NCI-H2081 treated with DMSO at 0.1 percent for 48 hours (cell line): ENCODE data around the gene CCDC33.
A peak's percentile ranks its signal among the peaks of the same experiment; 100 is the strongest.

Source experiments
- DNase-seq: peaks from one replicate; lab custom pipeline; 2025; lab: John Stamatoyannopoulos, UW

CCDC33 gene

DNA sequence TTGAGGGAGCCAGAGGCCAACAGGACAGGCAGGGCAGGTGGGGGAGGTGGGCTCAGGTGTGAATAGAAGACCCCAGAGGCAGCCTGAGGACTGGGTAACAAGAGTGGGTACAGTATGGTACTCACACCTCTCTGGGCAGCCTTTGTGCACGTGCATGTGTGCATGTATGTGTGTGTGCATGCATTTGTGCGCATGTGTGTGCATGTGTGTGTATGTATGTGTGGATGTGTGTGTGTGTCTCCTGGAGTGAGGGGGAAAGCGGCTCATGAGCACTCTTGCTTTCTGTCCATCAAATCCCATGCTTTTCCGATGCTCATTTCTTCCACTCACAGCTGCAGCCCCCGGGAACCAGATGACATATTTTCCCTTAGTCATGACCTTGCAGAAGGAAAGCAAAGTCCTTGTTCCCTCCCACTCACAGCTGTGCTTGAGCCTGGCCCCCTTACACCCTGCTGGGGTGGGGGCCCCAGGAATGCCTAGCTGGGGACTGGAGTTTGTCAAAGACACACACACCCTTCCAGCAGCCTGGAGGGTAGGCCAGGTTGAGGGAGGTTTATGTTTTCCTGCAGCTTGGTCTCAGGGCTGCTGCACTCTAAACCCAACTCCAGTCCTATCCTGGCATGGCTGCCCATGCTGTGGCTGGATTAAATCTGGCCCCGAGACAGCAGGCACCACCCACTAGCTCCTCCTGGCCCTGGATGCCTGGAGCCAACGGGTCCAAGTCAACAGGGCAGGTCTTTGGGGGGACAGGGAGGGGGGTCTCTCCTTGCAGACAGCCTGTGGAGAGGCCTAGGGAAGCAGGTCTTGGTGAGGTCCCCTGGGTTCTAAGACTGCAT, 22.5 kb downstream of the CCDC33 start:
- DNase-seq: no peak

DNA sequence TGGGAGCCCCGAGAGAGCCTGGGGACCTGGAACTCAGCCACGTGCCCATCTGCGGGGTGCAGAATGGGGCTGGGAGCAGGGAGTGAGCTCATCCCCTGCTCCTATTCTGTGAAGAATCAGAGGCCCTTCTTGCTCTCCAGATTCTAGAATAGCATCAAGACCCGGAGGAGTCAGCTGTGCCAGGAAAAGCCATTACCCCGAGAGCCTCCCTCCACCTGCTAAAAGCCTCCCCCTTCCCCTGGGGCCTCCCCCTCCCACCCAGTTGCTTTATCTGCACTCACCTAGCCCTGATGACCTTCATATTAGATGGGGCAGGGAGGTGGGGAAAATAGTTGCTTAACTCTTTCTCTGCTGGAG, 23.1 kb downstream of the CCDC33 start:
- DNase-seq: no peak

DNA sequence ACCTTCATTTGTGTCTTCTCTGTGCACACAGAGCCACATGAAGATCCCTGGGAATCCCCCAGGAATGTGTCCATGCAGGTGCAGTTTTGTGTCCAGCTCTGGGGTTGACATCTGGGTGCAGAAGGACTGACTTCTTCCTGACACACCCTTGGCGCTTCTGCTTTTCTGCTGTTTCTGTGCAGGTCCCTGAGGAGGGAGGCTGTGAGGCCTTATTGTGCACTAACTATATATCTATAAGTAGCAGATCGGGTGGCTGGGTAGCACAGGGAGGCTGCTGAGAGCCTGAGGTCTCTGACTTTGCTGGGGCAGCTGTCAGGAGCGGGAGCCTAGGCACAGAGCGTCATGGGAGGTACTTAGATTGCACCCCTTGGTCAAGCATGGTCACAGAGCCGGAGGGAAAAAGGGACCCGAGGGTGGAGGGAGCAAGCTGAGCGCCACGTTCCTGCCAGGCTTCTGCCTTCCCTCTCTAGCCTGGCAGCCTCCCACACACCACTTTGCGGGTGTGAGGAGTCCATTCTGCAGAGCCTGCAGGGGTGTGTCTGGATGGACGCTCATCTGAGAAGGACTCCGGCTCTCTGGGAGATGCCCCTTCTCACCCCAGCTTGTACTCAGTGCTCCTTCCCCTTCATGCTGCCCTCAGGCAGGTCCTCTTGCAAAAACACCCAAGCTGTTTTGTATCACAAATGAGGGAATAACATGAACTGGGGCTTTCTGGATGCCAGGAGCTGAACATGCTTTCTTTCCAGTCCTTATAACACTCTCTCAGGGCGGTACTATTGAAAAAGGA, 23.9 kb downstream of the CCDC33 start:
- DNase-seq: no peak

DNA sequence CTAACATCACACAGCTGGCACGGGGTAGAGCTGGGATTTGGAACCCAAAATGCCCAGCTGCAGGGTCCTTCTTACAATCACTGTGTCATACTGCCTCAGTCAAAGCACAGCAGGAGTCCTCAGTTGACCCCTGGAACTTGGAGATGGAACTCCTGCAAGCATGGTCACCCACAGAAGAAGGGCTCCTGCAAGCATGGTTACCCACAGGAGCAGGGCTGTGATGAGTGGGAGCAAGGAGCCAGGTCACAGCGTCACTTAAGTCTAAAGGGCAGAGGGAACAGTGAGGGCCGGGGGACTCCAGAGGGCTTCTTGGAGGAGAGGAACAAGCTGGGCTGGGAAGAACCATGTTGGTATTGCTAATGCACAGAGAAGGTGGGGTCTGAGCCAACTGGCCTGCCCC, 24.9 kb downstream of the CCDC33 start:
- DNase-seq: no peak

DNA sequence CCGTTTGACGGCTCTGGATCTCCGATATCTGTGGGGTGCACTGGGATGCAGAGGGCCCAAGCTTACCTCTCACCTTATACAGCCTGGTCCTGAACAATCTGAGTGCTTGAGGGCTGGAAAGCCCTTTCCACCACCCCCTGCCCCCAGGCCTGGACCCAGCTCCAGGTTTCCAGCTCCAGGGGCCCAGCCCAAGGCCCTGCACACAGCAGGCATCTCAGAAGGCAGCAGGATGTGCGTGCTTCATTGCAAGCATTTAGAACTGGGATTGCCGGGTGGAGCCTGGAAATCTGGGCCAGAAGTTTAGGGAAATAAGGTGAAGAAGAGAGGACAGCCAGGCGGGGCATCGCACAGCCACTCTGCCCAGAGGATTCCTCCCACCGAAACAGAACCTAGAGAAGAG, 25.6 kb downstream of the CCDC33 start:
- no peak for DNase-seq

DNA sequence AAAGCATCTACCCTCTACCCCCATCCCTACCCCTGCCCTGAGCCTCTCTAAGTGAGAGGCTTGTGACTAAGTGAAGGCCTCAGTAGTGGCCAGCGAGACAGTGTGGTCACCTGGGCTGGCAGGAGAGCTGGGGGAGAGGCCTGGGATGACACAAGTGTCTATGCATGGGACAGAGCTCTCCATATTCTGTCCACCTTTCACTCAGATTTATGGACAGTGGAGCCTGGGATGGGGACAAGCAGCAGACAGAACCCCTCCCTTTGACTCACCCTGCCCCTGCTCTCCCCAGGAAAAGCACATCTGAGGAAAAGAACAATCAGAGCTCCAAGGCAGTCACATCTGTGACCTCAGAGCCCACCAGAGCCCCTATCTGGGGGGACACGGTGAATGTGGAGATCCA, 26.0 kb downstream of the CCDC33 start:
- no peak for DNase-seq

DNA sequence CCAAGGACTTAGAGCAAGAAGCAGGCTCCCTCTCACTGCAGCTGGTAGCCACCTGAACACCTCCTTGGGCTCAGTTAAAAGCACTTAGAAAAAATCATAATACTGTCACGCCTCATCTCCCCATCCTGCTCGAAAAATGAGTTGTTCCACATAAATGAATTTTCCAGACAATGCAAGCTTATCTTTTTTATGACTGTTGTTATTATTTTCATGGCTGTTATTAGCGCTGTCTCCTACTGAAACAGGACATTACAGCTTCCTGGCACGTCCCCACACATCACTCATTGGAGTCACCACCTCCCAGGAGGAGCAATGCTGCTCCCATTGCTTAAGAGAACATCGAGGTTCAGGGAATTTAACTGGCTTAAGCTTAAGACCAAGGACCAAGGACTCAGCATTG, 26.5 kb downstream of the CCDC33 start:
- DNase-seq: no peak

DNA sequence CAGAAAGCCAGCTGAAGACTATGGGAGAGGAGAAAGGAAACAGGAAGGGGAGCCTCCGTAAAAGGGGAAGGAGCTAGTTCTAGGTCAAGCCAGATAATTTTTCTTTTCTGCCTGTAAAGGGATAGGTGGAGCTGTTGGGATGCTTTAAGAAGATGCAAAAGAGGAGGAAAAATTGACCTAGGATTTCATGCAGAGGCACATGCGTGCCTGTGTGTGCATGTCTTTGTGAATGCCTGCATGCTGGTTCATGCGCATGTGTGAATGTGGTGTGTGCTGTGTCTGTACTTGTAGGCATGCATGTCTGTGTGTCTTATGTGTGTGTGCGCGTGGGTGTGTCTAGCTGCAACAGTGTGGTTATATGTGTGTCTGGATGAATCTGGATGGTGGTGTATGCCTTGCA, 27.3 kb downstream of the CCDC33 start:
- DNase-seq: no peak

DNA sequence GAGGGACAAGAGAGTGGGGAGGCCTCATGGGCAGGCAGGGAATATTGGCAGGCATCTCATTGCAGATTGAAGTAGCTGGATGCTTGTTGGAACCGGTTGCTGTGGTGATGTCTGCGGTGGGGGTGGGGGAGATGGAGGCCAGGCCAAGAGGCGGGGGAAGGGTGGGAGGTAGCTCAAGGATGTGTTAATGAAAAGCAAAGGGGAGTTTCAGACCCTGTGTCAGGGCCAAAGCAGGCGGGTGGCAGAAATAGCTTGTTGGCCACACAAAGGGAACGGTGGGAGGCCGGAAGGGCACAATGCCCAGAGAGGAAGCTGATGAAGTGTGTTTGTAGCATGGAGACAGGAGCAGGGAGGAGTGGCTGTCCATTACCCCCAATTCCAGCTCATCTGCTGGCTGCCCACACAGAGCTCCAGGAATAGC, 28.0 kb downstream of the CCDC33 start:
- DNase-seq: peak; percentile 34

DNA sequence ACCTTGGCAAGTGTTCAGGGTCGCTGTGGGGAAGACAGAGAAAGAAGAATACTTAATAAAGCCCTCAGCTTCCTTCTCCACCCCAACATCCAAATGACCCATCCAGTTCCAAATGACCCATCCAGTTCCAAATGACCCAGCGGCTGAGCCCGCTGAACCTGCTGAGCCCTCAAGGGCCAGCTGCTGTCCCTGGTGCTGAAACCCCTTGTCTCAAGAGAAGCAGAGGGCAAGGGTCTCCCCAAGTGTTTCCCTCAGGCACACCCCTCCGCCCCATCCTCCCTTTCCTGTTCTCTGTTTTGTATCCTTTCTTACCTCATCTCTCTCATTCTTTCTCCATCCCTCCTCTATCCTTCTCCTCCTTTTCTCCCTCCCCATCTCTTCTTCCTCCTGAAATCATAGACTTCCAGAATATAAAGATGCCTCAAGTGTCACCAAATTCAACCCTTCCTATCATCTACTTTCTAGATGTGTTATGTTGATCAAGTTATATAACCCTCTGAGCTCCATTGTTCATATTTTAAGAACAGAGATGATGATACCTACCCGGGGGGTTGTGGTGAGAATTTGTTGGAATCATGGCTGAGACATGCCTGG, 29.0 kb downstream of the CCDC33 start:
- no peak for DNase-seq

DNA sequence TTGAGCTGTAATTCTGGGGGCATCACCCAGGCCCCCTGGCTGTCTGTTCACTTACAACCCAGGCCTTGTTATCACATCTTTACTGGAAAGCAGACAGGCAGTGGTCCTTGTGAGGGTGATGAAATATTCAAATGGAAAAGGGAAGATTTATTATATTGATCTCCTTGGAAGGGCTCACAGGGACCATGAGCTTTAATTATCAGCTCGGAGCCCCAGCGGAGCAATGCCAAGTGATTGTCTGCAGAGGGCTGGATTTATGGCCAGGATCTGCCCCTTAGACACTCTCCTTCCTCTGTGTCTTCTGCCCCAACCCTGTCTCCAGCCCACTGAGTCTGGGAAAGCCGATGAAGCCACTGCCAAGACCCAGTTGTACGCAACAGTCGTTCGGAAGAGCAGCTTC, 31.9 kb downstream of the CCDC33 start:
- no peak for DNase-seq

DNA sequence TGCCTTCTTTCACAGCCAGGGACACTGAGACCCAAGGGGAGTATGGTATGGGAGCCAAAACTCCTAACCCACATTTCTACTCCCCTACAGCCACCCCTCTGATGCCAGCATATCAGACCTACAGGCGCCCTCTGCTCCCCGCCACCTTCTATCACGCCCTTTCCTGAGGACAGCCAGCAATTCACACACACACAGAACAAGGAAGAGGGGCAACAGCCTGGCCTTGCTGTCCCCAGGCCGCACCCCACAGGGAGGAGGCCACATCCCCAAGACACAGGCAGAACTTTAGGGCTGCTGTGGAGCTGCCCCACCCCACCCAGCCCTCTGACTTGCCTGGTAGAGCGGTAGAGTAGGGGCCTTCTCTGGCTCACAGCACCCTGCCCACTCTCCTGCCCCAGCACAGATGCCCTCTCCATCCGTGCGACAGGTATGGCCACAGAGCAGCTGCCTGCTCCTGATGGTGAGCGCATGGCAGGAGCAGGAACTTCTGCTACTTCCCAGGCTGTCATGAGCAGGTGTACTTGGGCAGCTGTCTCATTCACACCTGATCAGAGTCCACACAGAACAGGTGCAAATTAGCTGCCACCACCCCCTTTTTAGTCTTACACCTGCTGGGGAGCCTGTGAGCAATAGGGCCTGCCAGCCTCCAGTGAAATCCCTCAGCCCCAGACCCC, 33.4 kb downstream of the CCDC33 start:
- peak; percentile 48 for DNase-seq

DNA sequence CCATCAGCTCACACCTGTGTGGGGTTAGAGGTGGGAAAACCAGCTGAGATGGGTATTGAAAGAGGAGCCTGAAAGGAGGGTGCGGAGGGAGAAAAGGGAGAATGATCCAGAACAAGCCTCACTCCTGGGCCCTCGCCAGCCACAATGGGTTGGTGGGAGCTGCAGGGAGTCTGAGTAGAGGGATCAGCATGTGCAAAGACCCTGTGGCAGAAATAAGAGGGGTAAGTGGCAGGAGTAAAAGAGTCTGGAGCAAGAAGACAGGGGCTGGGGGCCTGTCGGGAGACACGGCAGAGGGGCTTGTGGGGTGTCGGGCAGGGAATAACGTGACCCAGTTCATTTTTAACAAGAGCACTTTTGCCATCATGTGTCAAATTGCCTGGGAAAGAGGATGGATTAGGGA, 34.0 kb downstream of the CCDC33 start:
- DNase-seq: no peak

DNA sequence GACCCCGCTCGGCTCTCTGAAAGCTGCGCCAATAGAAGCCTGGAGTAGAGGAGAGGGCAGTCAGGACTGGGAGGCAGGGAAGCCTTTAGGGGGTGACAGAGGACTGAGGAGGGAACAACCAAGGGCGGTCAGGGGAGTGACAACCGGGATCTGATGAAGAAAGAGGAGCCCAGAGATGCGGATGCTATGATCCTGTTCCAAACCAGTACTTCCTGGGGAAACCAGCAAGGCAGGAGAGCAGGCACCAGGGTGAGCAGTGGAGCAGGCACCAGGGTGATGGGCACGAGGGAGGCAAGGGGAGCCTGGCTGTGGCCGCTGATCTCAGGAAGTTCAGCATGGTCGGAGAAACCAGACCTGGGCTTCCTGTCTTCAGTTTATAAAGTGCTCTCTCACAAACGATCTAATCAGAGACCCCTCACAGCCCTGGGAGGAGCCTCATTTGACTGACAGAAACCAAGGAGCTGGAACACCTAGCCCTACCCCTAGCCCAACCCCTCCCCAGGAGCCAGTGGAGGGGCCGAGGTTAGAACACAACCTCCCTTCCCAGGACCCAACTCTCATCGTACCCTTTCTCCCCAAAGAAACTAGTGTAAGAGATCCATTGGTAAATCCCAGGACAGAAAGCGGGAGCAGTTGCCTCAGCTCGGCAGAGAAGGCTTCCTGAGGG, 34.9 kb downstream of the CCDC33 start:
- no peak for DNase-seq

DNA sequence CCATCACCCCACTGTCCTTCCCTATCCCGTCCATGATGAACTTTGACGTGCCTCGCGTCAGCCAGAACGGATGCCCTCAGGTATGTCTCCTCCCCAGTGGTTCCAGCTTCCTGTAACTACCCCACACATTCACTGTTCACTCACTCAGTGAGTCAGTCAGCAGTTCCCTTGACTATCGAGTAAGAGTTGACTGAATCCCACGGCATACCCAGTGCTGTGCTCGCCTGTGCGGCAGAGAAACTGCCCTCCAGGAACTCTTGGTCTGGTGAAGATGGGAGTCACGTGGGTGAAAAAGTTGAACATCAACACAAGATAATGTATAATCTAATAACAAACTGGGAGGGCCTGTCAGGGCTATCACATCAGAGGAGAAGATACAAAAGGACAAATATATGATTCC, 36.7 kb downstream of the CCDC33 start:
- DNase-seq: no peak

DNA sequence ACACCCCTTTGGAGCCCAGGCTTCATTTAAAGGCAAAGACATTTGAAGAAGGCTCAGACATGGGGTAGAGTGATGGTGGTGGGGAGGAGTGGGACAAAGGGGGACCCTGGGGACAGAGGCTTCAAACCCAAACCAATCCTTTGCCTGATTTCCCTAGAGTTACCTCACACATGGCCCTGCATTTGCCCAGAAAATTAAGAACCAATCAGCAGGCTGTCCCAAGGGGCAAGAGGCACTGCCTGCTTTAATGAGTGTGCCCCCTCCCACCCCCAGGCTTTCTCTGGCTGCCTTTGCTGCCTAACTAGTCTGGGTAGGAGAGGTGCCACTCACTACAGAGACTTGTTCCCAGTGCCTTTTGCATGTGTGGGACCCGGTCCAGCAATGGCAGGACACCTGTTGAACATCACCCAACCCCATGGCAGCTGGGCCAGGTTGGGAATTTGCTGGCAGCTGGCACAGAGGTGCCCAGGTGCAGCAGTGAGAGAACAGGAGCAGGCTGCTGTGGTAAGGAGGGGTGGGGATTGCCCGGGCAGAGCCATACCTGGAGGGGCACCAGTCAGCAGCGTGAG, 38.4 kb downstream of the CCDC33 start:
- no peak for DNase-seq

DNA sequence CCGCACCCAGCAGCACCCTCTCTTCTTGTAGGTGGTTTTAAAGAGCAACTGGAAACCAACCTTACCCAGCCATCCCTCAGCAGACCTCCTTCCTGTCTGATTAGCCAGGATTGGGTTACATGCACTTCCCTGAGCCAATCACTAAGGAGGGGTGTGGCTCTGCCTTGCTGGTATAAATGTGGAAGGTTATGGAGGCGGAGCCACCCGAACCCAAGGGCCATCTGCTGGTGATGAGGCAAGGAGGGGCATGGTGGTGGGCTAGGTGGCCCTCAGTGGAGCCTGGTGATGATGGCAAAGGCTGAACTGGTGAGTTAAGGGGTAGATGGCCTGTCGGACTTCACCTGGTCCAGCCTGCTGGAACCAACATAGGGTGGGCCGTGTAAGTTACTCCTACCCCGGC, 39.8 kb downstream of the CCDC33 start:
- no peak for DNase-seq

DNA sequence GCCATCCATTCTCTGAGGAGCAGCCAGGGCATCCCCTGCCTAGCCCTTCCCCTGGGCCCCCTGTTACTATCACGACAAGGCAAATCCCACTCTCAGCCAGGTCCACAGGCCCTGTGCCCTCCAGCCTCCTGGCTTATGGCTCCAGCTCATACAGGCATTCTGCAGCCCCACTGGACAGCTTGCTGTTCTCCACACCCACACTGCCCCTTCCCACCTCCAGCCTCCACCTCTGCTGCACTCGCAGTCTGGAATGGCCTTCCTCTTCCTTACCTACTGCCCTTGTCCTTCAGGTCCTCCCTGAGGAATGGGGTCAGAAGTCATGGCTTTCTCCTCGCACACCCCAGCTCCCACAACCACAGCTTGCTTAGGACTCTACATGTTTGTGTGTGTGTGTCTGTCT, 40.4 kb downstream of the CCDC33 start:
- no peak for DNase-seq

DNA sequence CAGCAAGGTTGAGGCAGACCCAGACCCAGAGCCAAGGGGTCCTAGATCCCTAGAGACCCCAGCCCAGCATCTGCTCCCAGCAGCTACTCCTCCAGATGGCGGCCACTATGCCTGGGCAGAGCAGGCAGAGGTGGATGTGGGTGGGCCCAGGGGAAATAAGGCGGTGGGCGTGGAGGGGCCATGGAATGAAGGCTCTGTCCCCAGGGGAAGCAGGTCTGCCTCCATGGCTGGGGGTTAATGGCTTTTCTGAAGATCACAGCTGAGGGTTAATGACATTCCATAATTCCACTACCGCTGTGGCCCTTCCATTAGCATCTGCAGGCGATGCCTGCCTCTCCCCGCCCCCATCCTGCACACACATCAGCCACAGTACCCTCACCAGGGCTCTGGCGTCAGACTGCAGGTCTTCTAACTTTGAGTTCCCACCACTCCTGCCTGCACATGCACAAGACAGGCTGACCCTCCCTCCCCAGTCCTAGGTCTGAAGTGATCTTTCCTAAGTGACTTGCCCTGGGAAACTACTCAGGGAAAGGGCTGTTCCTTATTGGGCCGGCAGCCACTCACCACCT, 41.2 kb downstream of the CCDC33 start:
- DNase-seq: no peak

DNA sequence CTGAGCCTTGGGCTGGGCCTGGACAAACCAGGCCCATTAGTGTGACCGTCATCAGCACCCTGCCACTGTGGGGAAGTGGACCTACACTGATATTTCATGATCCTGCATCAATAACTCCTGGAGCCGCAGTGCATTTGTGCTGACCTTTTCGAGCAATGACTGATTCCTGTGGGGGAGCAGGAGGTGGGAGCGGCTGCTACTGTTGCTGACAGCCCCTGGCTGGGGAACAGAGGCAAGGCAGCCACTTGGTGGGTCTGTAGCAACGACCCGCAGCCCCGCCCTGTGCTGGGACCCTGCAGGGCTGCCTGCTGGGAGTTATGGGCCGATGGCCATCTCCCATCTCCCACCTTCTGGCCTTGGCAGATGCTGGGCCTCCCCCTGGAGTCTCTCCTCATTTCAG, 42.1 kb downstream of the CCDC33 start:
- no peak for DNase-seq
